SK-N-SH treated with all-trans-retinoic acid at 6 μM for 48 hours (cell line): Measurements from ENCODE around the gene TSPAN14.

ENCODE experiments used
- ATAC-seq: fragments of 200-7000 bp; cut with Tn5 transposase; 3 replicates; pipeline ENCODE4 v1.9.1; 2020; ENCODE audit warnings: mild to moderate bottlenecking, moderate library complexity
- CREB5 ChIP-seq: fragments of 250-450 bp; sonication (Bioruptor Pico); IDR thresholded peaks from 2 replicates; pipeline ENCODE4 v1.5.1; 2020; ENCODE audit warnings: low read depth, mild to moderate bottlenecking, moderate library complexity
- CSDC2 ChIP-seq: fragments of 250-450 bp; sonication (Bioruptor Pico); IDR thresholded peaks from 2 replicates; pipeline ENCODE4 v1.5.0; 2020; ENCODE audit warnings: mild to moderate bottlenecking, moderate library complexity
- CSRNP3 ChIP-seq: fragments of 250-450 bp; sonication (Bioruptor Pico); IDR thresholded peaks from 2 replicates; pipeline ENCODE4 v1.5.1; 2021; ENCODE audit warnings: mild to moderate bottlenecking, moderate library complexity
- ESRRG ChIP-seq: fragments of 250-450 bp; sonication (Bioruptor Pico); IDR thresholded peaks from 2 replicates; pipeline ENCODE4 v1.6.1; 2021; ENCODE audit warnings: mild to moderate bottlenecking
- GLIS3 ChIP-seq: fragments of 250-450 bp; sonication (Bioruptor Pico); IDR thresholded peaks from 2 replicates; pipeline ENCODE4 v1.5.0; 2020; ENCODE audit warnings: mild to moderate bottlenecking, moderate library complexity
- OSR1 ChIP-seq: fragments of 250-450 bp; sonication (Bioruptor Pico); IDR thresholded peaks from 2 replicates; pipeline ENCODE4 v1.8.0; 2022; ENCODE audit warnings: moderate library complexity, mild to moderate bottlenecking, inconsistent platforms
- PATZ1 ChIP-seq: fragments of 250-450 bp; sonication (Bioruptor Pico); IDR thresholded peaks from 2 replicates; pipeline ENCODE4 v1.8.0; 2020; ENCODE audit warnings: mild to moderate bottlenecking, moderate library complexity, borderline replicate concordance
- PPARA ChIP-seq: fragments of 250-450 bp; sonication (Bioruptor Pico); IDR thresholded peaks from 2 replicates; pipeline ENCODE4 v1.5.0; 2020; ENCODE audit warnings: mild to moderate bottlenecking, borderline replicate concordance
- RARB ChIP-seq: fragments of 250-450 bp; sonication (Bioruptor Pico); IDR thresholded peaks from 2 replicates; pipeline ENCODE4 v1.8.0; 2021; ENCODE audit warnings: mild to moderate bottlenecking, moderate library complexity
- SNAI2 ChIP-seq: fragments of 250-450 bp; sonication (Bioruptor Pico); IDR thresholded peaks from 2 replicates; pipeline ENCODE4 v1.5.0; 2020; ENCODE audit warnings: mild to moderate bottlenecking, moderate library complexity
- TCF4 ChIP-seq: fragments of 250-450 bp; sonication (Bioruptor Pico); IDR thresholded peaks from 2 replicates; pipeline ENCODE4 v1.8.0; 2021; ENCODE audit warnings: mild to moderate bottlenecking, moderate library complexity, borderline replicate concordance
- TOX ChIP-seq: fragments of 250-450 bp; sonication (Bioruptor Pico); IDR thresholded peaks from 2 replicates; pipeline ENCODE4 v1.8.0; 2021; ENCODE audit warnings: mild to moderate bottlenecking, moderate library complexity, borderline replicate concordance
- TSHZ2 ChIP-seq: fragments of 250-450 bp; sonication (Bioruptor Pico); IDR thresholded peaks from 2 replicates; pipeline ENCODE4 v1.5.0; 2020; ENCODE audit warnings: mild to moderate bottlenecking, moderate library complexity
- ZC3H10 ChIP-seq: fragments of 250-450 bp; sonication (Bioruptor Pico); IDR thresholded peaks from 2 replicates; pipeline ENCODE4 v1.5.1; 2021; ENCODE audit warnings: mild to moderate bottlenecking, moderate library complexity
- ZFP3 ChIP-seq: fragments of 250-450 bp; sonication (Bioruptor Pico); IDR thresholded peaks from 2 replicates; pipeline ENCODE4 v1.5.0; 2020; ENCODE audit warnings: mild to moderate bottlenecking, moderate library complexity
- ZNF70 ChIP-seq: fragments of 450-650 bp; formaldehyde crosslinking; IDR thresholded peaks from 2 replicates; pipeline ENCODE4 v1.5.0; 2020; ENCODE audit warnings: mild to moderate bottlenecking, moderate library complexity
- ZNF8 ChIP-seq: fragments of 450-650 bp; formaldehyde crosslinking; IDR thresholded peaks from 2 replicates; pipeline ENCODE4 v1.5.0; 2020; ENCODE audit warnings: mild to moderate bottlenecking, moderate library complexity

TSPAN14 gene

GRCh38 chr10:80528901-80529300 is 74.8 kb downstream of the TSPAN14 start:
- no peak for ATAC-seq
- TF ChIP-seq ZFP3 (CRISPR knock-in tag), result no peak
- TF ChIP-seq CSDC2 (CRISPR knock-in tag), result no peak
- no peak for TF ChIP-seq TOX (CRISPR knock-in tag)
- TF ChIP-seq RARB (CRISPR knock-in tag), result no peak
- no peak for TF ChIP-seq ESRRG (CRISPR knock-in tag)
- no peak for TF ChIP-seq ZNF8 (CRISPR knock-in tag)
- no peak for TF ChIP-seq PATZ1 (CRISPR knock-in tag)

GRCh38 chr10:80529604-80530003 is 75.5 kb downstream of the TSPAN14 start:
- TF ChIP-seq ZNF70 (CRISPR knock-in tag) (no peak), OSR1 (CRISPR knock-in tag) (no peak), CREB5 (no peak), CSDC2 (CRISPR knock-in tag) (no peak)
- ATAC-seq, result no peak

GRCh38 chr10:80530251-80530650 is 76.1 kb downstream of the TSPAN14 start:
- ATAC-seq, result peak; percentile 80
- TF ChIP-seq CREB5 (no peak), ZNF8 (CRISPR knock-in tag) (no peak), GLIS3 (CRISPR knock-in tag) (no peak), ZFP3 (CRISPR knock-in tag) (no peak), CSDC2 (CRISPR knock-in tag) (no peak), TSHZ2 (CRISPR knock-in tag) (no peak), ZC3H10 (CRISPR knock-in tag) (no peak), ESRRG (CRISPR knock-in tag) (no peak), PATZ1 (CRISPR knock-in tag) (no peak), TCF4 (CRISPR knock-in tag) (no peak)

- ATAC-seq, result no peak
- TF ChIP-seq CREB5 (no peak), ZC3H10 (CRISPR knock-in tag) (no peak), ZNF8 (CRISPR knock-in tag) (no peak), ZFP3 (CRISPR knock-in tag) (no peak), TOX (CRISPR knock-in tag) (no peak), CSRNP3 (CRISPR knock-in tag) (no peak), PPARA (CRISPR knock-in tag) (no peak), SNAI2 (CRISPR knock-in tag) (no peak), ESRRG (CRISPR knock-in tag) (no peak), RARB (CRISPR knock-in tag) (no peak), PATZ1 (CRISPR knock-in tag) (no peak), GLIS3 (CRISPR knock-in tag) (no peak)
Observed at GRCh38 chr10:80530816-80531215, 76.7 kb downstream of the TSPAN14 start.
